Effector memory CD4-positive, alpha-beta T cell (primary cell): ENCODE measurements around the gene EGR1.

Experiments
- DNase-seq, 3 donors: peaks; one replicate each; pipeline ENCODE4 v3.0.0-alpha.2; 2020
- H3K27ac ChIP-seq: 2 replicates; pipeline ENCODE4 v1.7.0; 2013; ENCODE audit warnings: mild to moderate bottlenecking, low read length, moderate library complexity; ENCODE audit not compliant: insufficient read depth, poor library complexity, severe bottlenecking
- H3K27me3 ChIP-seq: replicated peaks from 2 replicates; pipeline ENCODE4 v1.7.0; 2013; ENCODE audit warnings: mild to moderate bottlenecking, low read length; ENCODE audit not compliant: insufficient read depth, control insufficient read depth, poor library complexity, severe bottlenecking
- H3K36me3 ChIP-seq: 2 replicates; pipeline ENCODE4 v1.7.0; 2013; ENCODE audit warnings: mild to moderate bottlenecking, low read length, moderate library complexity; ENCODE audit not compliant: control insufficient read depth, insufficient read depth
- H3K4me1 ChIP-seq: 2 replicates; pipeline ENCODE4 v1.7.0; 2013; ENCODE audit warnings: low read length, mild to moderate bottlenecking; ENCODE audit not compliant: control insufficient read depth, insufficient read depth, poor library complexity, severe bottlenecking
- H3K4me3 ChIP-seq: 2 replicates; pipeline ENCODE4 v1.7.0; 2013; ENCODE audit warnings: low read length, low read depth, mild to moderate bottlenecking; ENCODE audit not compliant: insufficient read depth, poor library complexity, severe bottlenecking
- H3K9me3 ChIP-seq: 2 replicates; pipeline ENCODE4 v1.7.0; 2013; ENCODE audit warnings: mild to moderate bottlenecking, low read length, moderate library complexity; ENCODE audit not compliant: control insufficient read depth
- total RNA-seq, 3 donors: gene quantifications; one replicate each; lab custom pipeline; 2026; lab: John Stamatoyannopoulos, UW

EGR1 gene
- total RNA-seq, result 29.7 to 952 (median 877) reads per million in 3 donors

DNA sequence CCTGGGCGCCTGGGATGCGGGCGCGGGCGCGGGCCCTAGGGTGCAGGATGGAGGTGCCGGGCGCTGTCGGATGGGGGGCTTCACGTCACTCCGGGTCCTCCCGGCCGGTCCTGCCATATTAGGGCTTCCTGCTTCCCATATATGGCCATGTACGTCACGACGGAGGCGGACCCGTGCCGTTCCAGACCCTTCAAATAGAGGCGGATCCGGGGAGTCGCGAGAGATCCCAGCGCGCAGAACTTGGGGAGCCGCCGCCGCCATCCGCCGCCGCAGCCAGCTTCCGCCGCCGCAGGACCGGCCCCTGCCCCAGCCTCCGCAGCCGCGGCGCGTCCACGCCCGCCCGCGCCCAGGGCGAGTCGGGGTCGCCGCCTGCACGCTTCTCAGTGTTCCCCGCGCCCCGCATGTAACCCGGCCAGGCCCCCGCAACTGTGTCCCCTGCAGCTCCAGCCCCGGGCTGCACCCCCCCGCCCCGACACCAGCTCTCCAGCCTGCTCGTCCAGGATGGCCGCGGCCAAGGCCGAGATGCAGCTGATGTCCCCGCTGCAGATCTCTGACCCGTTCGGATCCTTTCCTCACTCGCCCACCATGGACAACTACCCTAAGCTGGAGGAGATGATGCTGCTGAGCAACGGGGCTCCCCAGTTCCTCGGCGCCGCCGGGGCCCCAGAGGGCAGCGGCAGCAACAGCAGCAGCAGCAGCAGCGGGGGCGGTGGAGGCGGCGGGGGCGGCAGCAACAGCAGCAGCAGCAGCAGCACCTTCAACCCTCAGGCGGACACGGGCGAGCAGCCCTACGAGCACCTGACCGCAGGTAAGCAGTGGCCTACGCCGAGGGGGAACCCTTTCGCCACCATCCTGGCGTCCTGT lies at the start of gene EGR1:
Gene EGR1, plus strand, starts transcription at position 219 of the 864 bp plus-strand sequence. Its CDS starts 283 bp downstream, at position 502.
- Histone ChIP-seq H3K36me3 (no peaks in the 10 kb centered on the region), H3K27ac (peak within 1 kb of the TSS; percentile 97), H3K9me3 (no peaks in the 10 kb centered on the region), H3K4me3 (peak within 1 kb of the TSS; percentile 90), H3K27me3 (no peaks in the 10 kb centered on the region), H3K4me1 (peaks cover 22% of the 10 kb centered on the region)
- peak; percentile 94 to 96 (median 94) for DNase-seq

- Histone ChIP-seq H3K27me3 (no peaks in the 10 kb centered on the region), H3K27ac (no peak overlapping the region), H3K9me3 (no peaks in the 10 kb centered on the region), H3K4me3 (no peak overlapping the region), H3K4me1 (no peaks in the 10 kb centered on the region), H3K36me3 (peaks cover 83% of the 10 kb centered on the region)
- no peak for DNase-seq
Measured at GRCh38 chr5:138418444-138418843, 46.8 kb upstream of the EGR1 start.

DNA sequence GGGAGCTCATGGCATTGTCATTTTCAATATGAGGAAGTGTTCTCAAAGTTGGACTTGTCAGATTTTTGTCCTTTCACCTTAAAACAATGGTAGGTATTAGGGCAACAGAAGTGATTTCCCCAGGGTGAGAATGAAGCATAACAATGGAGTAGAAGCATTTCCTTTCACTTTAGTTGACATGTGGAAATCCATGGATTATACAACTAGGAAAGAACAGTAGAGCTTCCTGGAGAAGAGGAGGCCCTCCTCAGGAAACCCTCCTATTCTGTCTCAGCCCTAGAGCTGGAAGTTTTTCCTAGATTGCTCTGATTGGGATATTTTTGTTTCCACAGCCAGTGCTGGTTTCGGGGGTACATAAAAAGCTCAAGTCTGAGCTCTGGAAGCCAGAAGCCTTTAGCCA lies 40.2 kb upstream of the EGR1 start:
- no peak for DNase-seq
- no peaks in the 10 kb centered on the region for H3K27me3 ChIP-seq
- no peaks in the 10 kb centered on the region for H3K9me3 ChIP-seq
- H3K27ac ChIP-seq, result no peak overlapping the region
- H3K36me3 ChIP-seq, result peaks cover 72% of the 10 kb centered on the region
- H3K4me3 ChIP-seq, result no peak overlapping the region
- no peaks in the 10 kb centered on the region for H3K4me1 ChIP-seq

GRCh38 chr5:138435943-138436342 lies 29.3 kb upstream of the EGR1 start:
- Histone ChIP-seq H3K27ac (no peak overlapping the region), H3K36me3 (peaks cover 43% of the 10 kb centered on the region), H3K4me1 (peaks cover 11% of the 10 kb centered on the region), H3K9me3 (no peaks in the 10 kb centered on the region), H3K4me3 (no peak overlapping the region), H3K27me3 (no peaks in the 10 kb centered on the region)
- DNase-seq, result no peak

DNA sequence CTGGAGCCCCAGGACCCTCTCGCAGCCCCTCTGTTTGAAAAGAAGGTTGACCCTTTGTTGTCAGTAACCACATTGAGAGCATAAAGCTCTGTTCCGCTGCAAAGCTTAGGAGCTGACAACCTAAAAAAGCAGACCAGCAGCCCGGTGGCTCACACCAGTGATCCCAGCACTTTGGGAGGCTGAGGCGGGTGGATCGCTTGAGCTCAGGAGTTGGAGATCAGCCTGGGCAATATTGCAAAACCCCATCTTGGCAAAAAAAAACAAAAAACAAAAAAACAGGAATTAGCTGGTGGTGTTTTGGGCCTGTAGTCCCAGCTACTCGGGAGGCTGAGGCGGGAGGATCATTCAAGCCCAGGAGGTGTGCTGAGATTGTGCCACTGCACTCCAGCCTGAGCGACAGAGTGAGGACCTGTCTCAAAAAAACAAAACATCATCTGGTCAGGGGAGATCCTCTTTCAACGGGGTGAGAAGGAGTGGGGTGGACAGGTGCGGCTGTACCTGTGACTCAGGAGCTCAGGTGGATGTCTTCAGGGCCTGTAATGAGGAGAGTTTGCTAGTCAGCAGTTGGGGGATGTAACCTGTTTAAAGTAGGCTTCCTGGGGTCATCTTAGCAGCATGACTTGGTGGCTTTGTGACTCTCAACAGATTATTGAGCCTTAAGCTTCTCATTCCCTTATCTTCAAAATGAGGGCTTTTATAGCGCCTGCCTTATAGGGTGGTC lies 27.1 kb upstream of the EGR1 start:
- peaks cover 11% of the 10 kb centered on the region for H3K4me1 ChIP-seq
- H3K4me3 ChIP-seq, result peak overlapping the region; percentile 48
- H3K9me3 ChIP-seq, result no peaks in the 10 kb centered on the region
- no peak overlapping the region for H3K27ac ChIP-seq
- H3K36me3 ChIP-seq, result peaks cover 23% of the 10 kb centered on the region
- no peak for DNase-seq
- no peaks in the 10 kb centered on the region for H3K27me3 ChIP-seq

DNA sequence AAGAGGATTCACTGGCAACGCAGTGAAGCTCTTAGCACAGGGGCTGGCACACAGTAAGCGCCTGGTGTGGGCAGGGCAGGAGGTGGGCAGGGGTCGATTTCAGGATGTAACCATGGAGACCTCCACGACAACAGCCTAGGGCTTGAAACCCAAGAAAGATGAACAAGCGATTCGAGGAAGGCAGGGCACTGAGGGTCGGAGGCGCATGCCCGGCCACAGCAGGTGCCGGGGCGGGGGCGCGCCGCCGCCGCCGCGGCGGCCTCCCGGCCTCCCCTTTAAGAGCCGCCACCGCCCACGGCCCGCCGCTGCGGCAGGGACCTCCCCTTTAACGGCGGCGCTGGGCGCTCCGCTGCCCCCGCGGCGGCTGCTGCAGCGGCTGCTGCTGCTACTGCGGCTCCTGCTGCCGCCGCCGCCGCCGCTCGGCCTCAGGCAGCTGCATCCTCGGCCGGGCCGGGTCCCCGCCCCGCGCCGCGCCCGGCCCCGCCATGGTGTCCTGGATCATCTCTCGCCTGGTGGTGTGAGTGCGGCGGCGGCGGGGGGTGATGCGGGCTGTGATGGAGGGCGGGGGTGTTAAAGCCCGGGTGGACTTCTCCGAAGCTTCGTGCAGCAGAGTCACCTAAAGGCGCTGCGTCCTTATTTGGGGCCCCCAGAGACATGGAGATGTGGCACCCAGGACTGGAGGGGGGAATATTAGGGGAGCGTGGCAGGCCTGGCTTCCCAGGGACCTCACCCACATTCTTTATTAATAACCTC lies 26.4 kb upstream of the EGR1 start, which contains the start of gene REEP2:
Gene REEP2, plus strand, starts transcription at position 334 of the 753 bp plus-strand sequence. Its CDS starts 152 bp downstream, at position 486.
- peaks cover 19% of the 10 kb centered on the region for H3K36me3 ChIP-seq
- peak within 1 kb of the TSS; percentile 63 for H3K4me3 ChIP-seq
- H3K27me3 ChIP-seq, result no peaks in the 10 kb centered on the region
- H3K4me1 ChIP-seq, result peaks cover 11% of the 10 kb centered on the region
- H3K9me3 ChIP-seq, result no peaks in the 10 kb centered on the region
- no peak within 1 kb of the TSS for H3K27ac ChIP-seq
- DNase-seq, result peak; percentile 38 to 43 (median 42)

- peak overlapping the region; percentile 63 for H3K4me3 ChIP-seq
- H3K27ac ChIP-seq, result no peak overlapping the region
- DNase-seq, result no peak
Measured at GRCh38 chr5:138439477-138440158, 25.7 kb upstream of the EGR1 start.

DNA sequence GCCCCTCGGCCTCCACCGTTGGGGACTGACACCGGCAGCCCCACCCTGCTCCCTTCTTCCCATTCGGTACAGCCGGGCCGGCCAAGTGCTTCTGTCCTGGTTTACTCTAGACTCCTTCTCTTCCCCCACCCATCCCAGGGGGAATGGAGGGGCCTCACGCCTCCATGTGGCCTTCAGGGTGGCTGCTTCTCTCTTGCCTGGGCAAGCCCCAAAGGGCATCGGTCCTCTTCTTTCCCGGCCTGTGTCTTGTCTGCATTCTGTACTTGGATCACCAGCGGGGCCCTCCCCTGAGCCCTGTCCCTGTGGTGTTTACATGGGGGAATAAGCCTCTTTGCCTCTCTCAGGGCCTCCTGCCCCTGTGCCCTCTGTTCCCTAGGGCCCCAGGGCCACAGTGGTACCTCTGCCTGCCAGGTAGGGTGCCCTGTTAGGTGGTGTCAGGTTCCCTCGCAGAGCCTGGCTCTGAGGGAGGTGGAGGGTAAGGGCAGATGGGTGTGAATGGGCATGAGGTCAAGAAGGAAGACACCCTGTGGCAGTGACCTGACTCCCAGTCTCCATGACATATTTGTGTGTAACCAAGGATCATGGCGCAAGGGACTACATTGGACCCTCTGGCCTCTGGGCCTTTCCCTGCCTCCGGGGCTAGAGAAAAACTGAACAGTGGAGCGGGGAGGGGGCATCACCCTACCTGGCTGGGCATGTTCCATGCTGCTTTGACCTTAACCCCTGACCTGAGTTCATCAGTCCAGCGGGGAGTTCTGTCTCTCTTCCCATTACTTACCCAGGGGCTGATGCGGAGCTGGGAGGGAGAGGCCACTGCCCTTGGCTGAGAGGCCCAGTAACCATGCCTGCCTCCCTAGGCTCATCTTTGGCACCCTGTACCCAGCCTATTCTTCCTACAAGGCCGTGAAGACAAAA lies 24.9 kb upstream of the EGR1 start:
- H3K27ac ChIP-seq, result no peak overlapping the region
- H3K9me3 ChIP-seq, result no peaks in the 10 kb centered on the region
- no peak overlapping the region for H3K4me3 ChIP-seq
- DNase-seq, result no peak
- H3K4me1 ChIP-seq, result peaks cover 11% of the 10 kb centered on the region
- peaks cover 7% of the 10 kb centered on the region for H3K36me3 ChIP-seq
- no peaks in the 10 kb centered on the region for H3K27me3 ChIP-seq

More at GRCh38 chr5:138439477-138440158, 25.7 kb upstream of the EGR1 start:
- H3K4me1 ChIP-seq, result peaks cover 11% of the 10 kb centered on the region
- H3K36me3 ChIP-seq, result peaks cover 14% of the 10 kb centered on the region
- no peaks in the 10 kb centered on the region for H3K9me3 ChIP-seq
- H3K27me3 ChIP-seq, result no peaks in the 10 kb centered on the region
